ENCODE results near the gene ZDHHC11. TPM values are rescaled to one million over a fixed set of nuclear protein-coding genes. Genes with fewer than 3 reads are reported as not detected.
"Not testable (repeated sequence)": the region's sequence is repeated elsewhere in the genome, so short reads cannot be mapped to it uniquely, and the experiment has no call there.

Gene ZDHHC11
- total RNA-seq, 1 donor from 2014 or later: 6.3 TPM

DNA sequence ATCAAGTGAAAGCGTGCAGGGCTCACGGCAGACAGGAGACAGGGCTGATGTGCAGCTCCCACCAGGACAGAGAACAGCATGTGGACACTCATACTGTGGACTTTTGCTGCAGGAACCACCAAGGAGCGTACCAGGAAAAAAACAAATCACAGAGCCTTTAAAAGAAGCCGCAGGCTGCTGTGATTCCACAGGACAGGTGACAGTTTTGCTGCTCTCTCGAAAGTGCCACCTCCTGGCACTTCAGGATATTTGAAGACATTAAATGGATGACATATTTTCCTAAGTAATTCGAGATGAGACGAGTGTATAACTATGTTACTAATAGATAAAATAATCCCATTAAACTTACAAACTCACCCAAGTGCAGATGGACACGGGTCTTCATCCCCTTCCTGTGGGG, 29.3 kb downstream of the ZDHHC11 start:
- Mint-ChIP-seq H3K36me3 (ENCODE audit: unreplicated experiment) (peaks cover 9% of the 10 kb centered on the region), H3K4me3 (ENCODE audit: unreplicated experiment) (no peak overlapping the region), H3K4me1 (ENCODE audit: unreplicated experiment) (no peaks in the 10 kb centered on the region), H3K27ac (ENCODE audit: unreplicated experiment) (no peak overlapping the region), H3K9me3 (ENCODE audit: unreplicated experiment) (no peaks in the 10 kb centered on the region), H3K27me3 (ENCODE audit: unreplicated experiment) (no peaks in the 10 kb centered on the region)
- TF ChIP-seq, protein P1, sequence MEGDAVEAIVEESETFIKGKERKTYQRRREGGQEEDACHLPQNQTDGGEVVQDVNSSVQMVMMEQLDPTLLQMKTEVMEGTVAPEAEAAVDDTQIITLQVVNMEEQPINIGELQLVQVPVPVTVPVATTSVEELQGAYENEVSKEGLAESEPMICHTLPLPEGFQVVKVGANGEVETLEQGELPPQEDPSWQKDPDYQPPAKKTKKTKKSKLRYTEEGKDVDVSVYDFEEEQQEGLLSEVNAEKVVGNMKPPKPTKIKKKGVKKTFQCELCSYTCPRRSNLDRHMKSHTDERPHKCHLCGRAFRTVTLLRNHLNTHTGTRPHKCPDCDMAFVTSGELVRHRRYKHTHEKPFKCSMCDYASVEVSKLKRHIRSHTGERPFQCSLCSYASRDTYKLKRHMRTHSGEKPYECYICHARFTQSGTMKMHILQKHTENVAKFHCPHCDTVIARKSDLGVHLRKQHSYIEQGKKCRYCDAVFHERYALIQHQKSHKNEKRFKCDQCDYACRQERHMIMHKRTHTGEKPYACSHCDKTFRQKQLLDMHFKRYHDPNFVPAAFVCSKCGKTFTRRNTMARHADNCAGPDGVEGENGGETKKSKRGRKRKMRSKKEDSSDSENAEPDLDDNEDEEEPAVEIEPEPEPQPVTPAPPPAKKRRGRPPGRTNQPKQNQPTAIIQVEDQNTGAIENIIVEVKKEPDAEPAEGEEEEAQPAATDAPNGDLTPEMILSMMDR (IDR thresholded peaks at IDR 0.05): no peak
- DNase-seq (ENCODE audit: extremely low spot score, unreplicated experiment): no peak

DNA sequence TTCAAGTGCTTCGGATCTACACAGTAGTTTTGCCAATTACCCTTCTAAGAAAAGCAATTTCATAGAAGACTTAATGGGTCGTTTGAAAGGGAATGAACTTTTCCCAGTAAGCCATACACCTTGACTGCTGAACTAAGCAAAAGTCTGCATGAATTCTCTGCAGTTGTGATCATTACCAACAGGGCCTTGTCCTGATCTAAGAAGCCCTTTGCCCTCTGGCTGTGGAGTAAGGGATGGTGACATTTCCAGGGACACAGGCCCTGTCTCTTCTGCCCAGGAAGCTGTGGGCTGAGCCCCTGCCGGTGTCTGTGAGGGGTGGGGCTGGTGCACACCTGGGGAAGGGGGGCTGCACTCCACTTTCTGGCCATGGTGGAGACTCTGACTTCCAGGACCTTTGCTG, 30.5 kb downstream of the ZDHHC11 start:
- no peaks in the 10 kb centered on the region for H3K27me3 Mint-ChIP-seq (ENCODE audit: unreplicated experiment)
- H3K36me3 Mint-ChIP-seq (ENCODE audit: unreplicated experiment): peaks cover 9% of the 10 kb centered on the region
- H3K9me3 Mint-ChIP-seq (ENCODE audit: unreplicated experiment): no peaks in the 10 kb centered on the region
- H3K4me1 Mint-ChIP-seq (ENCODE audit: unreplicated experiment): no peaks in the 10 kb centered on the region
- no peak for DNase-seq (ENCODE audit: extremely low spot score, unreplicated experiment)
- TF ChIP-seq, protein P1 (IDR thresholded peaks at IDR 0.05): no peak
- H3K4me3 Mint-ChIP-seq (ENCODE audit: unreplicated experiment): no peak overlapping the region
- H3K27ac Mint-ChIP-seq (ENCODE audit: unreplicated experiment): no peak overlapping the region

DNA sequence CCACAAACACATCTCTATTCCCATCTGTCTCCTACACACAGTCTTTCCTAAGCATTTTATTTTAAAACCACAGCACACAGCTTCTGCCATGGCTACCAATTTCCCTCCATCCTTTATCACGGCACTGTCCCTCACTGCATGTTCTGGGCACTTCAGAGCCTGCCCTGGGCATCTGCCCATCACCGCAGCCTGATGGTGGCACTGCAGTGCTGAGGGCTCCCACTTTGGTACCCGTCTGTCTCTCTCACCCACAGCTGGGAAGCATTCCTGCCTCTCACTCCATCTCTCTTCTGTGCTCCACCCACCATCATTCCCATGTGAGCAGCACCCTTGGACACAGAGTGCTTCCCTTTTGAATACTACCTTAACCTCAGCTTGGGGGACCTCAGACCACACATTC, 31.7 kb downstream of the ZDHHC11 start:
- Mint-ChIP-seq H3K27me3 (ENCODE audit: unreplicated experiment) (no peaks in the 10 kb centered on the region), H3K27ac (ENCODE audit: unreplicated experiment) (no peak overlapping the region)
- TF ChIP-seq, protein P1 (IDR thresholded peaks at IDR 0.05): no peak

DNA sequence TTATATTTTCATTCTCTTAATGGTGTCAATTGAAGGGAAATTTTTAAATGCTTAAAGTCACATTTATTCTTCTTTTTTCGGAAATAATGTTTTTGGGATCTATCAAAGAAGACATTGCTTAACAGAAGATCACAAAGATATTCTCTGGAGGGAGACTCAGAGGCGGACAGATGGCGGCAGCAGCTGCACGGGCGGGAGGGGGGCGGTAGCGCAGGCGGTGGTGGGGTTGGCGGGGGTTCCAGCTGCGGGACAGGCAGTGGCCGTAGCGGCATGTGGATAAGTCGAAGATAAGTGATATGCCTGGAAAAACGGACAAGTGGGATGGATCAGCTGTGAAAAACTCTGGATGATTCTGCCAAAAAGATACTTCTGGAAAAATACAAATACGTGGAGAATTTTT, 34.6 kb downstream of the ZDHHC11 start:
- Mint-ChIP-seq H3K27me3 (ENCODE audit: unreplicated experiment) (no peaks in the 10 kb centered on the region), H3K4me3 (ENCODE audit: unreplicated experiment) (no peak overlapping the region), H3K27ac (ENCODE audit: unreplicated experiment) (no peak overlapping the region), H3K4me1 (ENCODE audit: unreplicated experiment) (no peaks in the 10 kb centered on the region), H3K36me3 (ENCODE audit: unreplicated experiment) (no peaks in the 10 kb centered on the region), H3K9me3 (ENCODE audit: unreplicated experiment) (no peaks in the 10 kb centered on the region)
- no peak for DNase-seq (ENCODE audit: extremely low spot score, unreplicated experiment)
- TF ChIP-seq, protein P1 (IDR thresholded peaks at IDR 0.05): no peak

More for the DNA sequence above, 31.7 kb downstream of the ZDHHC11 start:
- Mint-ChIP-seq H3K9me3 (ENCODE audit: unreplicated experiment) (no peaks in the 10 kb centered on the region), H3K4me3 (ENCODE audit: unreplicated experiment) (no peak overlapping the region), H3K4me1 (ENCODE audit: unreplicated experiment) (no peaks in the 10 kb centered on the region), H3K36me3 (ENCODE audit: unreplicated experiment) (peaks cover 7% of the 10 kb centered on the region)
- DNase-seq (ENCODE audit: extremely low spot score, unreplicated experiment): no peak

DNA sequence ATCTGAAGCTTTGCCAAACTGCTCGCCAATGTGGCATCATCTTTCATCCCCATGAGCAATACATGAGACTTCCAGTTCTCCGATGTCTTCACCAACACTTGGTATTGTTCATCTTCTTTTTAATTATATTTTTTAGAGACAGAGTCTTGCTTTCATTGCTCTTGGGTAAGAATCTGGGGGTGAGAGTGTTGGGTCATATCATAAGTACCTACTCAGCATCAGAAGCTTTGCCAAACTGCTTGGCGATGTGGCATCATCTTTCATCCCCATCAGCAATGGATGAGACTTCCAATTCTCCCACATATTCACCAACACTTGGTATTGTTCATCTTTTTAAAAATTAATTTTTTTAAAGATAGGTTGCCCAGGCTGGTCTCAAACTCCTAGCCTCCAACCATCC, 35.3 kb downstream of the ZDHHC11 start:
- no peak for DNase-seq (ENCODE audit: extremely low spot score, unreplicated experiment)
- TF ChIP-seq, protein P1 (IDR thresholded peaks at IDR 0.05): no peak
- H3K36me3 Mint-ChIP-seq (ENCODE audit: unreplicated experiment): no peaks in the 10 kb centered on the region
- H3K4me3 Mint-ChIP-seq (ENCODE audit: unreplicated experiment): no peak overlapping the region
- no peaks in the 10 kb centered on the region for H3K9me3 Mint-ChIP-seq (ENCODE audit: unreplicated experiment)
- H3K4me1 Mint-ChIP-seq (ENCODE audit: unreplicated experiment): no peaks in the 10 kb centered on the region
- no peak overlapping the region for H3K27ac Mint-ChIP-seq (ENCODE audit: unreplicated experiment)
- no peaks in the 10 kb centered on the region for H3K27me3 Mint-ChIP-seq (ENCODE audit: unreplicated experiment)

DNA sequence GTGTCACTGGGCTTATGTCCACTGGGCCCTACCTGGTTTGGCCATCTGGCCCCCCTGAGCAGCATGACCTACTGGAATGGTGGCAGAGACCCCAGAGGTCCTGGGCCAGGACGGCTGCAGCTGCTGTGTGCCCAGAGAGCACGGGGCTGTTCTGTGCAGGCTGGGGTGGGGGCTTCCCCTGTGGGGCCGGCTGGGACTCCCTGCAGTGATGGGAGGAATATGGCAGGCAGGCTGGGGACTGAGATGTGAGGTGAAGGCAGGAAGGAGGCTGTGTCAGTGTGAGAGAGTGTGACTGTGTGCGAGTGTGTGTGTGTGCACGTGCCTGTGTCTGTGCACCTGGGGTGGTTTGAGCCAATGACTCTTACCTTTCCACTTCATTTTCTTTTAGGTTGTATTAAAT, 37.2 kb downstream of the ZDHHC11 start:
- not testable (repeated sequence) for H3K4me3 Mint-ChIP-seq (ENCODE audit: unreplicated experiment); DNase-seq (ENCODE audit: extremely low spot score, unreplicated experiment); H3K9me3 Mint-ChIP-seq (ENCODE audit: unreplicated experiment); H3K36me3 Mint-ChIP-seq (ENCODE audit: unreplicated experiment); H3K27ac Mint-ChIP-seq (ENCODE audit: unreplicated experiment); H3K27me3 Mint-ChIP-seq (ENCODE audit: unreplicated experiment); H3K4me1 Mint-ChIP-seq (ENCODE audit: unreplicated experiment)

DNA sequence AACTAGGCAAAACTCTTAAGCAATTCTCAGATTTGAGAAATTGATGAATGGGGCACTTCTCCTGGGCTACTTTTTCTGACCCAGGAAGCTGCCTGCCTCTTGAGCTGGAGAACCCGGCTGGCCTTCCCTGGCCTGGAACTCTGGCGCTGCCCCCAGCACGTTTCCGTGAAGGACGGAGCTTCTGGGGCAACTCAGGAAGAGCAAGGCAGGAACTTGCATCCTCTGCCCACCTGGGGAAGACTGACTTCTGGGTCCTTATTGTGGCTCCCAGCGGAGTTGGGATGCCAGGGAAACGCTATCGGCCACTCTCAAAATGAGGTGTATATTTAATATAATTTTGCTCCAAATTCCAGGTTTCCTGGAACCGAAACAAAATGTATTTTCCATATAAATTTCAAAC, 39.4 kb downstream of the ZDHHC11 start:
- DNase-seq (ENCODE audit: extremely low spot score, unreplicated experiment); H3K27me3 Mint-ChIP-seq (ENCODE audit: unreplicated experiment); H3K36me3 Mint-ChIP-seq (ENCODE audit: unreplicated experiment): not testable (repeated sequence)

DNA sequence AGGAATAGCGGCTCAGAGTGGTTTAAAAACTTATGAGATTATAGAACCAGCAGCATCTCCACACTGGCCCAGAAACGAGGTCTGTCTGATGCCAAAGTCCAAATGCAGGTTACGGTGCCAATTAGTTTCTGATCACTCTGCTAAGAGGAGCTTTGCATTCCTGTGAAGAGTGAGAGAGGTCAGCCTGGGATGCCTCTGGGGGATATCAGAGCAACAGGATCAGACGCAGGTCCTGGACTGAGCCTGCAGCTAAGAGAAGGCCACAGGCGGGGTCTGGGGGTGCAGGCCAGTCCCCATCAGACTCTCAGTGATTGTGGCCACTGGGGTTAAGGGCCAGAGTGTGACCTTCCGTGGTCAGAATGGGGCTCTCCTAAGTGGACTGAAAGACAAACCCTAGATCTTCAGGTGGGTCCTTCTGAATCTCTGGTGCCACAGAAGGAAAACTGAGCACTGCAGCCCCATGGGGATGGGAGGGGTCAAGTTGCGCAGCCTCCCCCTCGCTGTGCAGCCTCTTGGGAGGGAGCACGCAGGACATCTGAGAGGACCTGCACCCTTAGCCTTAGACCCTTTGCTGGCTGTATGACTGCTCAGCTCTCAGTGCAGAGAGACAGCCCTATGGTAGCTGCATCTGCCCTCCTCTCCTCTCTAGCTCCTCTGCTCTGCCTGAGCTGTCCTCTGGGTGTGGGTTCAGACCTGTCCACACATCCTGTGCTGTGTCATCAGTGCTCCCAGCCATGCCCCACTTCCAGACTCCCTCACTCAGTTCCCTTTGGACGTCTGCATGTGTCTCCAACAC, 42.9 kb downstream of the ZDHHC11 start:
- not testable (repeated sequence) for DNase-seq (ENCODE audit: extremely low spot score, unreplicated experiment); H3K27me3 Mint-ChIP-seq (ENCODE audit: unreplicated experiment); H3K4me1 Mint-ChIP-seq (ENCODE audit: unreplicated experiment); H3K4me3 Mint-ChIP-seq (ENCODE audit: unreplicated experiment); H3K27ac Mint-ChIP-seq (ENCODE audit: unreplicated experiment); H3K36me3 Mint-ChIP-seq (ENCODE audit: unreplicated experiment)
- H3K9me3 Mint-ChIP-seq (ENCODE audit: unreplicated experiment): peaks cover 15% of the 10 kb centered on the region

More for the DNA sequence above, 39.4 kb downstream of the ZDHHC11 start:
- not testable (repeated sequence) for H3K9me3 Mint-ChIP-seq (ENCODE audit: unreplicated experiment); H3K27ac Mint-ChIP-seq (ENCODE audit: unreplicated experiment); H3K4me3 Mint-ChIP-seq (ENCODE audit: unreplicated experiment); H3K4me1 Mint-ChIP-seq (ENCODE audit: unreplicated experiment)
